ENCODE data around the gene TMEM247.

- TF ChIP-seq CTCF (IDR thresholded peaks at IDR 0.05) (no peak), POLR2A (IDR thresholded peaks at IDR 0.05) (no peak)
These were observed 34.6 kb upstream of the TMEM247 start for GRCh38 chr2:46444732-46445131.
